H1 (cell line): Measurements from ENCODE around the gene ACAT2. TPM values are rescaled to one million over a fixed set of nuclear protein-coding genes. Genes with fewer than 3 reads are reported as not detected.

Experiments
- CTCF ChIA-PET: fragments of 300-600 bp; sonication (Branson Sonifier 250); formaldehyde crosslinking; loops from one replicate; lab custom pipeline; 2021; ENCODE audit not compliant: partially characterized antibody; lab: Charles Lee
- POLR2A ChIA-PET: fragments of 300-600 bp; sonication (Branson Sonifier 250); formaldehyde crosslinking; loops from one replicate; lab custom pipeline; 2021; ENCODE audit warnings: inconsistent platforms; ENCODE audit not compliant: partially characterized antibody; lab: Charles Lee
- DNase-seq, 2 experiments: peaks; one replicate each; pipeline versions ENCODE4 v3.0.0 to v3.0.0-alpha.2; 2010 to 2022; ENCODE audit warnings: low spot score in 2 of 2, low read depth in 1 of 2, mixed read lengths in 1 of 2
- FAIRE-seq: peaks from 2 replicates; lab custom pipeline; 2011; peaks lifted over from hg19 to GRCh38; lab: Jason Lieb, UNC
- H2AFZ ChIP-seq: 2 replicates; pipeline ENCODE4 v1.8.1; 2012; ENCODE audit warnings: low read length, inconsistent platforms
- H2AK5ac ChIP-seq: 2 replicates; pipeline ENCODE4 v1.6.1; 2013; ENCODE audit warnings: low read depth, low read length
- H2BK120ac ChIP-seq: replicated peaks from 2 replicates; pipeline ENCODE3; 2013; ENCODE audit warnings: low read depth, low read length, inconsistent platforms
- H2BK12ac ChIP-seq: 2 replicates; pipeline ENCODE4 v1.6.1; 2013; ENCODE audit warnings: low read depth, low read length
- H2BK15ac ChIP-seq: 2 replicates; pipeline ENCODE4 v1.6.1; 2013; ENCODE audit warnings: low read length
- H2BK20ac ChIP-seq: 2 replicates; pipeline ENCODE4 v1.6.1; 2013; ENCODE audit warnings: low read length
- H2BK5ac ChIP-seq: 2 replicates; pipeline ENCODE4 v1.6.1; 2013; ENCODE audit warnings: low read depth, low read length
- H3K14ac ChIP-seq: 2 replicates; pipeline ENCODE4 v1.6.1; 2013; ENCODE audit warnings: inconsistent platforms; ENCODE audit not compliant: insufficient read length
- H3K18ac ChIP-seq: 2 replicates; pipeline ENCODE4 v1.6.1; 2013; ENCODE audit warnings: low read length; ENCODE audit errors: extremely low read depth
- H3K23ac ChIP-seq: 2 replicates; pipeline ENCODE4 v1.6.1; 2013; ENCODE audit warnings: inconsistent platforms; ENCODE audit not compliant: insufficient read length
- H3K23me2 ChIP-seq: 2 replicates; pipeline ENCODE4 v1.6.1; 2013; ENCODE audit warnings: low read depth, low read length
- H3K27ac ChIP-seq: 2 replicates; pipeline ENCODE4 v1.6.1; 2011; ENCODE audit warnings: low read depth, low read length, inconsistent platforms
- H3K27me3 ChIP-seq, 4 experiments: replicated peaks in 1 of 4; 1 replicate in 1 of 4; 2 replicates in 3 of 4; pipeline versions ENCODE4 v1.6.1 to v1.8.1; 2011 to 2013; ENCODE audit warnings: low read length in 3 of 4, mild to moderate bottlenecking in 3 of 4, inconsistent platforms in 2 of 4, mixed read lengths in 2 of 4, moderate library complexity in 1 of 4; ENCODE audit not compliant: control insufficient read depth in 3 of 4, insufficient read depth in 3 of 4; ENCODE audit errors: extremely low read depth in 1 of 4
- H3K36me3 ChIP-seq, 4 experiments: 2 replicates each; pipeline versions ENCODE4 v1.6.1 to v1.8.1; 2011 to 2013; ENCODE audit warnings: mild to moderate bottlenecking in 4 of 4, low read length in 3 of 4, moderate library complexity in 2 of 4, control low read depth in 1 of 4, inconsistent platforms in 1 of 4; ENCODE audit not compliant: insufficient read depth in 4 of 4, control insufficient read depth in 2 of 4
- H3K4ac ChIP-seq: replicated peaks from 2 replicates; pipeline ENCODE3; 2013; ENCODE audit warnings: low read length, low read depth, mixed read lengths, inconsistent platforms; ENCODE audit not compliant: insufficient read length
- H3K4me1 ChIP-seq, 4 experiments: replicated peaks in 1 of 4; 1 replicate in 1 of 4; 2 replicates in 3 of 4; pipeline versions ENCODE4 v1.6.1 to v1.8.1; 2011 to 2013; ENCODE audit warnings: low read length in 3 of 4, inconsistent platforms in 2 of 4, mixed read lengths in 1 of 4; ENCODE audit not compliant: insufficient read depth in 4 of 4, control insufficient read depth in 3 of 4
- H3K4me2 ChIP-seq, 2 experiments: 2 replicates each; pipeline versions ENCODE4 v1.6.1 to v1.8.1; 2011 to 2013; ENCODE audit warnings: low read depth in 2 of 2, low read length in 2 of 2, control low read depth in 1 of 2, inconsistent platforms in 1 of 2, mild to moderate bottlenecking in 1 of 2; ENCODE audit not compliant: insufficient read depth in 1 of 2
- H3K4me3 ChIP-seq, 4 experiments: fragments of 200-600, 300-600 bp in 1 of 4; sonication (generic), shearing (Covaris generic), sonication (Bioruptor Twin) in 1 of 4; 2 replicates each; pipeline versions ENCODE4 v1.5.1 to v1.8.1; 2011 to 2016; ENCODE audit warnings: low read length in 4 of 4, low read depth in 3 of 4, control low read depth in 2 of 4, inconsistent platforms in 2 of 4, mild to moderate bottlenecking in 2 of 4, mixed read lengths in 1 of 4, moderate library complexity in 1 of 4; ENCODE audit not compliant: insufficient read depth in 2 of 4; ENCODE audit errors: extremely low read depth in 1 of 4
- H3K56ac ChIP-seq: replicated peaks from 2 replicates; pipeline ENCODE3; 2013; ENCODE audit warnings: low read depth, mild to moderate bottlenecking, mixed read lengths, low read length, inconsistent platforms; ENCODE audit not compliant: insufficient read length
- H3K79me1 ChIP-seq: 2 replicates; pipeline ENCODE4 v1.6.1; 2013; ENCODE audit warnings: low read depth, low read length, control low read depth
- H3K79me2 ChIP-seq, 2 experiments: 2 replicates each; pipeline versions ENCODE4 v1.6.1 to v1.8.1; 2012 to 2013; ENCODE audit warnings: low read length in 2 of 2, mild to moderate bottlenecking in 2 of 2, inconsistent platforms in 1 of 2; ENCODE audit not compliant: insufficient read depth in 2 of 2, control insufficient read depth in 1 of 2
- H3K9ac ChIP-seq, 4 experiments: replicated peaks in 1 of 4; 1 replicate in 1 of 4; 2 replicates in 3 of 4; pipeline versions ENCODE4 v1.6.1 to v1.8.1; 2011 to 2013; ENCODE audit warnings: low read depth in 3 of 4, low read length in 3 of 4, control low read depth in 2 of 4, mild to moderate bottlenecking in 2 of 4, moderate library complexity in 2 of 4, inconsistent platforms in 1 of 4; ENCODE audit errors: extremely low read depth in 1 of 4
- H3K9me3 ChIP-seq, 2 experiments: 2 replicates each; pipeline versions ENCODE4 v1.6.1 to v1.8.1; 2012 to 2013; ENCODE audit warnings: mild to moderate bottlenecking in 2 of 2, moderate library complexity in 2 of 2, control low read depth in 1 of 2, inconsistent platforms in 1 of 2, low read depth in 1 of 2, low read length in 1 of 2, mixed read lengths in 1 of 2; ENCODE audit not compliant: insufficient read depth in 2 of 2
- H4K20me1 ChIP-seq, 2 experiments: replicated peaks in 1 of 2; 2 replicates each; pipeline versions ENCODE3 to v1.8.1; 2011 to 2013; ENCODE audit warnings: inconsistent platforms in 2 of 2, low read length in 2 of 2, mild to moderate bottlenecking in 1 of 2; ENCODE audit not compliant: insufficient read depth in 2 of 2, control insufficient read depth in 1 of 2
- H4K5ac ChIP-seq: 2 replicates; pipeline ENCODE4 v1.6.1; 2013; ENCODE audit warnings: low read length, low read depth, mixed read lengths, inconsistent platforms; ENCODE audit not compliant: insufficient read length
- H4K8ac ChIP-seq: 2 replicates; pipeline ENCODE4 v1.8.0; 2013; ENCODE audit warnings: mild to moderate bottlenecking, moderate library complexity, low read length, inconsistent platforms; ENCODE audit not compliant: insufficient read depth; ENCODE audit errors: extremely low read depth
- H4K91ac ChIP-seq: replicated peaks from 2 replicates; pipeline ENCODE3; 2013; ENCODE audit warnings: low read length, mixed read lengths, inconsistent platforms; ENCODE audit not compliant: insufficient read length
- EGR1 ChIP-seq: IDR thresholded peaks from 2 replicates; pipeline ENCODE4 v1.6.1; 2011; ENCODE audit warnings: low read depth, low read length, borderline replicate concordance
- HDAC2 ChIP-seq, 2 experiments: fragments of 300-600 bp in 1 of 2; sonication (generic) in 1 of 2; IDR thresholded peaks; 2 replicates each; pipeline ENCODE4 v1.6.1; 2011 to 2012; ENCODE audit warnings: low read depth in 2 of 2, low read length in 2 of 2, mild to moderate bottlenecking in 2 of 2, moderate library complexity in 2 of 2, borderline replicate concordance in 1 of 2, inconsistent platforms in 1 of 2
- NRF1 ChIP-seq: IDR thresholded peaks from 2 replicates; pipeline ENCODE4 v1.6.1; 2011; ENCODE audit warnings: mild to moderate bottlenecking, low read depth, low read length, improper control_type of control experiment
- SP1 ChIP-seq: IDR thresholded peaks from 2 replicates; pipeline ENCODE4 v1.6.1; 2011; ENCODE audit warnings: low read depth, low read length
- ZNF274 ChIP-seq: IDR thresholded peaks from 2 replicates; pipeline ENCODE4 v1.7.0; 2012; ENCODE audit warnings: low read length, borderline replicate concordance; ENCODE audit errors: extremely low read depth
- WGBS, 2 experiments: shearing (Covaris generic) in 1 of 2; methylation state at CpG; one replicate each; pipeline versions ENCODE4 v1.1.6 to v1.1.7; 2013 to 2015; ENCODE audit warnings: low lambda C conversion rate in 2 of 2, mixed read lengths in 2 of 2, inconsistent platforms in 1 of 2, low coverage in 1 of 2, missing lambda C conversion rate in 1 of 2; ENCODE audit not compliant: insufficient replicate concordance in 2 of 2, insufficient coverage in 1 of 2, insufficient read length in 1 of 2; ENCODE audit errors: extremely low coverage in 1 of 2, missing lambda C conversion rate in 1 of 2; 5-methylcytosine and 5-hydroxymethylcytosine counted together
- polyA plus RNA-seq, 7 experiments: library from polyadenylated mRNA; depleted of rRNA in 3 of 7; stranded (reverse) in 5 of 7; unstranded in 2 of 7; fragments of >200 nt in 5 of 7; fragments of 200-250 nt in 2 of 7; gene quantifications; 1 replicate in 5 of 7; 2 replicates in 1 of 7; 4 replicates in 1 of 7; pipeline versions ENCODE4 v1.2.1 to v1.2.3, GENCODE V29; 2011 to 2013; ENCODE audit warnings: missing spikeins in 2 of 7, mixed read lengths in 2 of 7
- total RNA-seq: library from RNA; stranded (reverse); fragmentation: NEBNext Ultra II Directional; extraction: Animal tissue kit (Norgen Biotek cat#: 25700); gene quantifications from 2 replicates; pipeline ENCODE4 v1.2.1, GENCODE V29; 2021
- TF ChIP-seq, protein P1 (sequence below), 3 experiments: IDR thresholded peaks; 1 replicate in 2 of 3; 2 replicates in 1 of 3; pipeline versions ENCODE4 v1.5.1 to v1.6.1; 2011; ENCODE audit warnings: low read length in 3 of 3, mild to moderate bottlenecking in 3 of 3, inconsistent platforms in 2 of 3, low read depth in 1 of 3, moderate library complexity in 1 of 3; ENCODE audit not compliant: insufficient read depth in 1 of 3; ENCODE audit errors: control extremely low read depth in 1 of 3

Gene ACAT2
- total and polyA plus RNA-seq, 2 of the 8 experiments (the other 6 are each of a cell fraction or from before 2014, with no cell fraction given) = 61.6 to 166 TPM

DNA sequence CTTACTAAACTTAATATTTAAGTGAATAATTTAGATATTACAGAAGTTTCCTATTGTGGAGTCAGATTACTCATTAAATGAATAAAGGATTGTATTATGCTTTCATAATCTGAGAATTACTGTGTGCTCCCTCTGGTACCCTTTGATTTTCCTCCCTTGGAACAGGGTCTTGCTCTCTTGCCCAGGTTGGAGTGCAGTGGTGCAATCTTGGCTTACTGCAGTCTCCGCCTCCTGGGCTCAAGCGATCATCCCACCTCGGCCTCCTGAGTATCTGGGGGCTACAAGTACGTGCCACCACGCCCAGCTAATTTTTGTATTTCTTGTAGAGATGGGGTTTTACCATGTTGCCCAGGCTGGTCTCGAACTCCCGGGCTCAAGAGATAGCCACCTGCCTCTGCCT lies 24.9 kb upstream of the ACAT2 start:
- POLR2A ChIA-PET = interaction anchor here (0.9 to 4.6 kb wide), 5 partner anchors 9 to 65 kb away, joined by 3 to 43 read pairs (median 5); partner anchors contain the start of genes ACAT2, MRPL18 and WTAP

More for the DNA sequence above, 24.9 kb upstream of the ACAT2 start:
- no peak overlapping the region for H3K56ac ChIP-seq
- peaks cover 15 to 22% of the 10 kb centered on the region in 2 experiments for H4K20me1 ChIP-seq
- no peak overlapping the region for H2BK15ac ChIP-seq
- peaks cover 37 to 98% of the 10 kb centered on the region in 2 experiments for H3K79me2 ChIP-seq
- H3K27me3 ChIP-seq = no peaks in the 10 kb centered on the region
- H3K23ac ChIP-seq = no peak overlapping the region
- H2BK20ac ChIP-seq = no peak overlapping the region
- H3K4me3 ChIP-seq = no peak overlapping the region
- no peak overlapping the region for H3K27ac ChIP-seq
- H3K4me1 ChIP-seq = peaks cover 0 to 3% (median 0%) of the 10 kb centered on the region in 4 experiments; a peak in 1 of 7 replicates
- no peak overlapping the region for H2AFZ ChIP-seq
- H4K5ac ChIP-seq = no peak overlapping the region
- H3K14ac ChIP-seq = no peak overlapping the region
- no peak overlapping the region for H2BK120ac ChIP-seq
- CTCF ChIA-PET = interaction anchor here (1.2 to 1.6 kb wide), 3 partner anchors 11 to 47 kb away, joined by 3 to 4 read pairs (median 4); no protein-coding TSS in a partner anchor
- H2AK5ac ChIP-seq = no peak overlapping the region
- no peak overlapping the region for H3K9ac ChIP-seq
- H4K91ac ChIP-seq = no peak overlapping the region
- no peaks in the 10 kb centered on the region for H3K9me3 ChIP-seq
- no peak for FAIRE-seq
- H3K36me3 ChIP-seq = peaks cover 7 to 54% (median 22%) of the 10 kb centered on the region in 4 experiments
- DNase-seq = no peak
- H3K4me2 ChIP-seq = no peak overlapping the region
- 87% methylated on average over 7 of the region's 7 CpGs; no CpG with 5 or more reads in 1 of the 2 experiments for WGBS, 2 experiments
- no peak overlapping the region for H2BK12ac ChIP-seq
- H2BK5ac ChIP-seq = no peak overlapping the region
- H3K23me2 ChIP-seq = no peaks in the 10 kb centered on the region
- H3K4ac ChIP-seq = no peak overlapping the region
- no peak for TF ChIP-seq ZNF274
- TF ChIP-seq NRF1 = no peak
- no peak for TF ChIP-seq EGR1
- no peak for TF ChIP-seq SP1
- TF ChIP-seq, protein P1, sequence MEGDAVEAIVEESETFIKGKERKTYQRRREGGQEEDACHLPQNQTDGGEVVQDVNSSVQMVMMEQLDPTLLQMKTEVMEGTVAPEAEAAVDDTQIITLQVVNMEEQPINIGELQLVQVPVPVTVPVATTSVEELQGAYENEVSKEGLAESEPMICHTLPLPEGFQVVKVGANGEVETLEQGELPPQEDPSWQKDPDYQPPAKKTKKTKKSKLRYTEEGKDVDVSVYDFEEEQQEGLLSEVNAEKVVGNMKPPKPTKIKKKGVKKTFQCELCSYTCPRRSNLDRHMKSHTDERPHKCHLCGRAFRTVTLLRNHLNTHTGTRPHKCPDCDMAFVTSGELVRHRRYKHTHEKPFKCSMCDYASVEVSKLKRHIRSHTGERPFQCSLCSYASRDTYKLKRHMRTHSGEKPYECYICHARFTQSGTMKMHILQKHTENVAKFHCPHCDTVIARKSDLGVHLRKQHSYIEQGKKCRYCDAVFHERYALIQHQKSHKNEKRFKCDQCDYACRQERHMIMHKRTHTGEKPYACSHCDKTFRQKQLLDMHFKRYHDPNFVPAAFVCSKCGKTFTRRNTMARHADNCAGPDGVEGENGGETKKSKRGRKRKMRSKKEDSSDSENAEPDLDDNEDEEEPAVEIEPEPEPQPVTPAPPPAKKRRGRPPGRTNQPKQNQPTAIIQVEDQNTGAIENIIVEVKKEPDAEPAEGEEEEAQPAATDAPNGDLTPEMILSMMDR (IDR thresholded peaks at IDR 0.05; ENCODE audit: control extremely low read depth in 1 of 3, insufficient read depth in 1 of 3, low read depth in 1 of 3, low read length in 3 of 3) = no peak
- no peak for TF ChIP-seq HDAC2 (IDR thresholded peaks at IDR 0.05; ENCODE audit: borderline replicate concordance in 1 of 2, low read depth in 2 of 2, low read length in 2 of 2)
- H3K18ac ChIP-seq = no peak overlapping the region
- no peaks in the 10 kb centered on the region for H3K79me1 ChIP-seq
- H4K8ac ChIP-seq = no peak overlapping the region
